ENCODE results near the gene CCDC32.

GRCh38 chr15:40613080-40613479 lies 48.2 kb upstream of the CCDC32 start:
- no peak for TF ChIP-seq POLR2A (IDR thresholded peaks at IDR 0.05)
- TF ChIP-seq, protein P1, sequence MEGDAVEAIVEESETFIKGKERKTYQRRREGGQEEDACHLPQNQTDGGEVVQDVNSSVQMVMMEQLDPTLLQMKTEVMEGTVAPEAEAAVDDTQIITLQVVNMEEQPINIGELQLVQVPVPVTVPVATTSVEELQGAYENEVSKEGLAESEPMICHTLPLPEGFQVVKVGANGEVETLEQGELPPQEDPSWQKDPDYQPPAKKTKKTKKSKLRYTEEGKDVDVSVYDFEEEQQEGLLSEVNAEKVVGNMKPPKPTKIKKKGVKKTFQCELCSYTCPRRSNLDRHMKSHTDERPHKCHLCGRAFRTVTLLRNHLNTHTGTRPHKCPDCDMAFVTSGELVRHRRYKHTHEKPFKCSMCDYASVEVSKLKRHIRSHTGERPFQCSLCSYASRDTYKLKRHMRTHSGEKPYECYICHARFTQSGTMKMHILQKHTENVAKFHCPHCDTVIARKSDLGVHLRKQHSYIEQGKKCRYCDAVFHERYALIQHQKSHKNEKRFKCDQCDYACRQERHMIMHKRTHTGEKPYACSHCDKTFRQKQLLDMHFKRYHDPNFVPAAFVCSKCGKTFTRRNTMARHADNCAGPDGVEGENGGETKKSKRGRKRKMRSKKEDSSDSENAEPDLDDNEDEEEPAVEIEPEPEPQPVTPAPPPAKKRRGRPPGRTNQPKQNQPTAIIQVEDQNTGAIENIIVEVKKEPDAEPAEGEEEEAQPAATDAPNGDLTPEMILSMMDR (IDR thresholded peaks at IDR 0.05): no peak

Data from breast epithelium (tissue), 3 donors.